CD14-positive monocyte (primary cell): ENCODE results near the gene PINK1. TPM values are rescaled to one million over a fixed set of nuclear protein-coding genes. Genes with fewer than 3 reads are reported as not detected.

Source experiments
- DNase-seq, 3 donors: peaks; one replicate each; pipeline ENCODE4 v3.0.0-alpha.2; 2011 to 2022
- H2AFZ ChIP-seq: 2 replicates; pipeline ENCODE4 v1.6.0; 2012; ENCODE audit warnings: mild to moderate bottlenecking, low read depth, low read length, inconsistent platforms; ENCODE audit not compliant: insufficient read depth, poor library complexity, severe bottlenecking
- H3K27ac ChIP-seq, 2 donors: 1 replicate in 1 of 2; 2 replicates in 1 of 2; pipeline ENCODE4 v1.5.1; 2012 to 2013; ENCODE audit warnings: low read length in 2 of 2, control low read depth in 1 of 2, inconsistent platforms in 1 of 2, low read depth in 1 of 2, mild to moderate bottlenecking in 1 of 2
- H3K27me3 ChIP-seq, 2 donors: one replicate each; pipeline versions ENCODE4 v1.6.0 to v1.6.1; 2011 to 2013; ENCODE audit warnings: low read length in 2 of 2; ENCODE audit not compliant: control insufficient read depth in 2 of 2, insufficient read depth in 2 of 2
- H3K36me3 ChIP-seq, 2 donors: replicated peaks in 1 of 2; 1 replicate in 1 of 2; 2 replicates in 1 of 2; pipeline versions ENCODE4 v1.5.1 to v1.6.1; 2012 to 2013; ENCODE audit warnings: low read length in 2 of 2, control low read depth in 1 of 2, inconsistent platforms in 1 of 2, mild to moderate bottlenecking in 1 of 2; ENCODE audit not compliant: insufficient read depth in 2 of 2, control insufficient read depth in 1 of 2
- H3K4me1 ChIP-seq, 2 donors: 1 replicate in 1 of 2; 2 replicates in 1 of 2; pipeline versions ENCODE4 v1.5.1 to v1.6.1; 2012 to 2013; ENCODE audit warnings: low read length in 2 of 2, control low read depth in 1 of 2, inconsistent platforms in 1 of 2, mild to moderate bottlenecking in 1 of 2, moderate library complexity in 1 of 2; ENCODE audit not compliant: insufficient read depth in 2 of 2, control insufficient read depth in 1 of 2
- H3K4me2 ChIP-seq: replicated peaks from 2 replicates; pipeline ENCODE3; 2012; ENCODE audit warnings: low read length, moderate library complexity, mild to moderate bottlenecking; ENCODE audit not compliant: poor library complexity, severe bottlenecking; ENCODE audit errors: extremely low read depth
- H3K4me3 ChIP-seq, 3 experiments: fragments of 200-600 bp in 1 of 3; sonication (generic) in 1 of 3; replicated peaks in 1 of 3; 1 replicate in 2 of 3; 2 replicates in 1 of 3; pipeline ENCODE4 v1.5.1; 2011 to 2013; ENCODE audit warnings: low read length in 3 of 3, mild to moderate bottlenecking in 3 of 3, control low read depth in 2 of 3, low read depth in 2 of 3, inconsistent platforms in 1 of 3, moderate library complexity in 1 of 3
- H3K79me2 ChIP-seq: 2 replicates; pipeline ENCODE4 v1.6.0; 2012; ENCODE audit warnings: mild to moderate bottlenecking, control low read depth, inconsistent platforms, low read length, moderate library complexity; ENCODE audit not compliant: insufficient read depth
- H3K9ac ChIP-seq: 2 replicates; pipeline ENCODE4 v1.6.0; 2017; ENCODE audit warnings: low read length, mild to moderate bottlenecking; ENCODE audit not compliant: insufficient read depth, poor library complexity, severe bottlenecking
- H3K9me3 ChIP-seq, 2 donors: replicated peaks in 1 of 2; 1 replicate in 1 of 2; 2 replicates in 1 of 2; pipeline versions ENCODE4 v1.5.1 to v1.6.1; 2012 to 2013; ENCODE audit warnings: low read length in 2 of 2, control low read depth in 1 of 2; ENCODE audit not compliant: control insufficient read depth in 1 of 2, insufficient read depth in 1 of 2
- H4K20me1 ChIP-seq: 2 replicates; pipeline ENCODE4 v1.6.0; 2012; ENCODE audit warnings: mild to moderate bottlenecking, low read length, control low read depth, moderate library complexity; ENCODE audit not compliant: insufficient read depth
- H3K27ac Mint-ChIP-seq, 7 donors: one replicate each; pipeline ENCODE4 v1.8.0; 2020; ENCODE audit warnings: mild to moderate bottlenecking in 7 of 7, mixed read lengths in 7 of 7, moderate library complexity in 6 of 7, inconsistent platforms in 2 of 7
- H3K27me3 Mint-ChIP-seq, 3 donors: one replicate each; pipeline ENCODE4 v1.8.0; 2021 to 2022; ENCODE audit warnings: low read depth in 3 of 3, mild to moderate bottlenecking in 3 of 3, mixed read lengths in 3 of 3, moderate library complexity in 3 of 3, inconsistent platforms in 1 of 3
- H3K36me3 Mint-ChIP-seq, 2 donors: one replicate each; pipeline ENCODE4 v1.8.0; 2020; ENCODE audit warnings: mixed read lengths in 2 of 2, inconsistent platforms in 1 of 2, mild to moderate bottlenecking in 1 of 2
- H3K4me1 Mint-ChIP-seq: one replicate; pipeline ENCODE4 v1.8.0; 2020; ENCODE audit warnings: mild to moderate bottlenecking, mixed read lengths
- H3K4me3 Mint-ChIP-seq, 2 donors: one replicate each; pipeline ENCODE4 v1.8.0; 2020; ENCODE audit warnings: mild to moderate bottlenecking in 2 of 2, mixed read lengths in 2 of 2, moderate library complexity in 1 of 2
- H3K9me3 Mint-ChIP-seq, 7 donors: one replicate each; pipeline ENCODE4 v1.8.0; 2020 to 2022; ENCODE audit warnings: mixed read lengths in 7 of 7, mild to moderate bottlenecking in 6 of 7, moderate library complexity in 6 of 7, inconsistent platforms in 2 of 7
- CTCF ChIP-seq: fragments of 200-600 bp; IDR thresholded peaks from one replicate; pipeline ENCODE4 v1.8.0; 2022; ENCODE audit warnings: antibody characterized with exemption, mild to moderate bottlenecking
- WGBS: methylation state at CpG from one replicate; pipeline ENCODE4 v1.1.5; 2013; ENCODE audit warnings: missing lambda C conversion rate; ENCODE audit not compliant: insufficient coverage; 5-methylcytosine and 5-hydroxymethylcytosine counted together
- intact Hi-C, 2 donors: fragments of 100-400 bp; cut with micrococcal nuclease; formaldehyde crosslinking; loops; one replicate each; pipeline versions ENCODE4 v1.15.0 to v1.15.1; 2023
- polyA plus RNA-seq, 3 donors: library from polyadenylated mRNA; depleted of rRNA in 1 of 3; unstranded in 2 of 3; stranded (reverse) in 1 of 3; fragments of 300-500 nt in 2 of 3; fragments of >200 nt in 1 of 3; fragmentation: Illumina TruSeq in 2 of 3; gene quantifications; 1 replicate in 2 of 3; 2 replicates in 1 of 3; pipeline ENCODE4 v1.2.3, GENCODE V29; 2012 to 2021

Gene PINK1
- polyA plus RNA-seq, 3 donors, result 21.6 to 32.7 (median 24.0) TPM

- peaks cover 77 to 88% of the 10 kb centered on the region in 2 donors for H3K36me3 Mint-ChIP-seq
- Histone ChIP-seq H3K9ac (no peak overlapping the region), H3K27me3 (no peaks in the 10 kb centered on the region), H3K27ac (no peak overlapping the region), H3K36me3 (peaks cover 77 to 85% of the 10 kb centered on the region in 2 donors), H2AFZ (no peak overlapping the region), H3K79me2 (no peaks in the 10 kb centered on the region), H3K4me3 (no peak overlapping the region), H3K9me3 (no peaks in the 10 kb centered on the region), H3K4me2 (no peak overlapping the region), H4K20me1 (peaks cover 19% of the 10 kb centered on the region), H3K4me1 (no peaks in the 10 kb centered on the region)
- H3K4me3 Mint-ChIP-seq, result no peak overlapping the region
- H3K4me1 Mint-ChIP-seq, result no peaks in the 10 kb centered on the region
- intact Hi-C loops, result no loop called here
- WGBS, result 97% methylated on average over 13 of the region's 13 CpGs
- H3K27ac Mint-ChIP-seq, result peak overlapping the region in 1 of 7 donors; percentile 5
- no peak for DNase-seq
- TF ChIP-seq CTCF, result no peak
- peaks cover 0 to 1% (median 0%) of the 10 kb centered on the region in 3 donors for H3K27me3 Mint-ChIP-seq
- no peaks in the 10 kb centered on the region for H3K9me3 Mint-ChIP-seq
These were observed 15.2 kb downstream of the PINK1 start for GRCh38 chr1:20648438-20648837.

- Mint-ChIP-seq H3K9me3 (no peaks in the 10 kb centered on the region), H3K27ac (no peak overlapping the region), H3K27me3 (peaks cover 0 to 1% (median 0%) of the 10 kb centered on the region in 3 donors), H3K36me3 (peaks cover 78 to 92% of the 10 kb centered on the region in 2 donors), H3K4me3 (no peak overlapping the region), H3K4me1 (no peaks in the 10 kb centered on the region)
- Histone ChIP-seq H3K4me2 (no peak overlapping the region), H3K27me3 (no peaks in the 10 kb centered on the region), H3K9ac (no peak overlapping the region), H3K4me3 (no peak overlapping the region), H2AFZ (no peak overlapping the region), H3K79me2 (no peaks in the 10 kb centered on the region), H3K9me3 (no peaks in the 10 kb centered on the region), H3K27ac (no peak overlapping the region), H3K36me3 (peaks cover 78 to 86% of the 10 kb centered on the region in 2 donors), H4K20me1 (peaks cover 24% of the 10 kb centered on the region), H3K4me1 (no peaks in the 10 kb centered on the region)
- TF ChIP-seq CTCF, result no peak
- DNase-seq, result no peak
- WGBS, result 95% methylated on average over 15 of the region's 15 CpGs
- intact Hi-C loops, result no loop called here
These were observed 15.7 kb downstream of the PINK1 start for GRCh38 chr1:20648946-20649345.
